Stimulated activated naive CD4-positive, alpha-beta T cell (primary cell): ENCODE data around the gene HLA-DRA.
"Not testable (repeated sequence)": the region's sequence is repeated elsewhere in the genome, so short reads cannot be mapped to it uniquely, and the experiment has no call there.

Experiments
- DNase-seq, 6 experiments: peaks; one replicate each; lab custom pipeline; 2025; lab: John Stamatoyannopoulos, UW

HLA-DRA gene

GRCh38 chr6:32431142-32431541, 8.5 kb upstream of the HLA-DRA start:
- no peak for DNase-seq

- DNase-seq, result peak in 2 of 6 experiments; percentile 31 to 32
Observed at GRCh38 chr6:32432050-32432450, 7.6 kb upstream of the HLA-DRA start.

DNA sequence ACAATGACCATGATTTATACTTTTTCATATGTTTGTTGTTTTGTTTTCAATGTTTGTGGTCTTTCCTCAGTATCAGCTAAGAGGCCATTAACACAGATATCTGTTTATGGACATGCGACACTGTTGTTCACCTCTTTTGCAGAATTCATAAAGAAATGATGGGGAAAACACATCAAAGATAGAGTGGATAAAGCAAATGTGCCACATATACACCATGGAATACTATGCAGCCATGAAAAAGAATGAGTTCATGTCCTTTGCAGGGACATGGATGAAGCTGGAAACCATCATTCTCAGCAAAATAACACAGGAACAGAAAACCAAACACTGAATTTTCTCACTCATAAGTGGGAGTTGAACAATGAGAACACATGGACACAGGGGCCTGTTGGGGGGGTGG, 5.7 kb upstream of the HLA-DRA start:
- DNase-seq, result not testable (repeated sequence)

GRCh38 chr6:32436186-32436585, 3.5 kb upstream of the HLA-DRA start:
- DNase-seq, result no peak

DNA sequence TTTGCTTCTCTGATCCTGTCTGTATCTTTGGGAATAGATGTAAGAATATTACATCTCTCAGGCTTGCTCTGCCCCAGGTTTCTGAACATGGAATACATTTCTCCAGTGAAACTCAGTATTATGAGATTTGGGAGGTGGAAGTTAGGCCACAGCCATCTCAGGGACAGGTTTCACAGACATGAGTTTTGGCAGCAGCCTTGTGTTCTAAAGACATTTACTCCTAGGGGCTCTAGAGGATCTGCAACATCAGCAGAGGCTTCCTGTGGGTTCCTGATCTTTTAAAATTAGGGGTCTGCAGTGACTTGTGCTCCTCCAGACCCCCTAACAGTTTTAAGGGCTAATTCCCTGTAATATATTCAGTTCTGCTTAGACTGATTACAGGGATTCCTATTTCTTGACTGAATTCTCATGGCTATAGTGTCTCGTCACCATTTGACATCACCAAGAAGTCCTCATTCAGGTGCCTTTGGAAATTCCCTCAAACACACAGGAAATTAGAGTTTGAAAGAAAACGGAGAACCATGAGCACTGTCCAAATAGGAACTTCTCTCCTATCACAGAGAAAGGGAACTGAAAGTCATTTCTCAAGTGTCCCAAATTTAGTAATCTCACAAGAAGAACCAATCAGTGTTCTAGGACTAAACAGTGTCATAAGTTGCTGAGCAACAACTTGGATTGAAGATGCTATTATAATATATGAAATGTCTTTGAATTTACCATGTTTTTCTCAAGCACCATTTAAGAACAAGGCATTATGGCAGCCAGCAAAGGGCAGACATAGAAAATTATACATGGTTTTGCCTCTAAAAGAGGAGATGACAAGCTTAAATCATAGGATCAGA, 2.5 kb upstream of the HLA-DRA start:
- DNase-seq, result no peak

- DNase-seq, result no peak
Observed at GRCh38 chr6:32439139-32439538, 548 bp upstream of the HLA-DRA start.

- no peak for DNase-seq
Observed at GRCh38 chr6:32442243-32442667, 2.6 kb downstream of the HLA-DRA start.

DNA sequence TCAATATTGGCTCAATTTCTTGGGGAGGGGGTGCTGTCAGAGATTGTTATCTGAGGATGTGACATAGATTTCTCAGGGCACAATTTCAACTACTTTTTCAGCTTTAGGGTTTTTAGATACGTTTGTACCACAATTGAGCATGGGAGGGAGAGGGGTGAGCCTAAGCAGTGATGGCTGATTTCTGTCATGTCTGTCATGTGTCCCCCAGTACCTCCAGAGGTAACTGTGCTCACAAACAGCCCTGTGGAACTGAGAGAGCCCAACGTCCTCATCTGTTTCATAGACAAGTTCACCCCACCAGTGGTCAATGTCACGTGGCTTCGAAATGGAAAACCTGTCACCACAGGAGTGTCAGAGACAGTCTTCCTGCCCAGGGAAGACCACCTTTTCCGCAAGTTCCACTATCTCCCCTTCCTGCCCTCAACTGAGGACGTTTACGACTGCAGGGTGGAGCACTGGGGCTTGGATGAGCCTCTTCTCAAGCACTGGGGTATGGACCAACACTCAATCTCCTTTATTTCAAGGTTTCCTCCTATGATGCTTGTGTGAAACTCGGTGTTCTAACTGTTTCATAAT, 3.4 kb downstream of the HLA-DRA start:
- DNase-seq, result no peak

- DNase-seq, result no peak
Observed at GRCh38 chr6:32444433-32444832, 4.7 kb downstream of the HLA-DRA start.

- DNase-seq, result no peak
Observed at GRCh38 chr6:32445321-32445854, 5.7 kb downstream of the HLA-DRA start.

GRCh38 chr6:32447932-32448331, 8.2 kb downstream of the HLA-DRA start:
- no peak for DNase-seq

DNA sequence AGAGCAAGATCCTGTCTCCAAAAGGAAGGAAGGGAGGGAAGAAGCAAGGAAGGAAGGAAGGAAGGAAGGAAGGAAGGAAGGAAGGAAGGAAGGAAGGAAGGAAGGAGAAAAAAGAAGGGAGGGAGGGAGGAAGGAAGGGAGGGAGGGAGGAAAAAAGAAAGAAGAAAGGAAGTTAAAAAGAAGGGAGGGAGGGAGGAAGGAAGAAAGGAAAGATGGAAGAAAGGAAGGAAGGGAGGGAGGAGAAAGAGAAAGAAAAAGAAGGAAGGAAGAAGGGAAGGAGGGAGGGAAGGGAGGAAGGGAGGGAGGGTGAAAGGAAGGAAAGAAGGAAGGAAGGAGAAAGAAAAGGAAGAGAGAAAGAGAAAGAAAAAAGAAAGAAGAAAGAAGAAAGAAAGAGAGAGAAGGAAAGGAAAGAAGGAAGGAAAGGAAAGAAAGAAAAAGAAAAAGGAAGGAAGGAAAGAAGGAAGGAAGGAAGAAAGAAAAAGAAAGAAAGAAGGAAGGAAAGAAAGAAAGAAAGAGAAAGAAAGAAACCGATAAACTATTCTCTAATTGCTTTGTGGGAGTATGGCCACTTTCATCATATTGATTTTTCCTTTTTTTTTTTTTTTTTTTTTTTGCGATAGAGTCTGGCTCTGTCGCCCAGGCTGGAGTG, 9.5 kb downstream of the HLA-DRA start:
- DNase-seq, result no peak

- no peak for DNase-seq
Observed at GRCh38 chr6:32457054-32457453, 17.4 kb downstream of the HLA-DRA start.

DNA sequence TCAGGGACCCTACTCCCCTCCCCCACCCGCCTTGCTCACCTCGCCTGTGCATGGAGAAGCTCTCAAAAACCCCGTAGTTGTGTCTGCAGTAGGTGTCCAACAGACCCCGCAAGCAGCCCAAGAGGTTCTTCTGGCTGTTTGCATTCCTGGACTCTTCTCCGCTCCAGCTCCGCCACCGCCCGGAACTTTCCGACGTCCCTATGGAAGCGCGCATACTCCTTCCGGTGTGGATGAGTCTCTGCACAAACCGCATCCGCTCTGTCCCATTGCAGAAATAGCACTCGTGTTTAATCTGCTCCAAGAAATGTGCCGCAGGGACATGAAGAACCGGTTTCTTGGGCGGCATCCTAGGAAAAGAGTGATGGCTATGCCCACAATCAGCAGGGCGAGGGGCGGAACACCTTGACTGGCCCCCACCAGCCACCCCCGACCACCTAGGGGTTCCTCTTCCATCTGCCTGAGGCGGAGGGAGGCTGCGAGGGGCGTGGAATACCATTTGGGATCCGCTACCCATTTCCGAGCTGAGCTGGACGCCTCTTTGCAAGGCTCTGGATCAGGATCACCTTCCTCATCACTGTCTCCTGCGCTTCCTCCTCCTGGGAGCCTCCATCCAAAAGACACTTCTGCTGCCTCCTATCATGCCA, 20.2 kb downstream of the HLA-DRA start:
- DNase-seq, result no peak

- no peak for DNase-seq
Observed at GRCh38 chr6:32460528-32460927, 20.8 kb downstream of the HLA-DRA start.

DNA sequence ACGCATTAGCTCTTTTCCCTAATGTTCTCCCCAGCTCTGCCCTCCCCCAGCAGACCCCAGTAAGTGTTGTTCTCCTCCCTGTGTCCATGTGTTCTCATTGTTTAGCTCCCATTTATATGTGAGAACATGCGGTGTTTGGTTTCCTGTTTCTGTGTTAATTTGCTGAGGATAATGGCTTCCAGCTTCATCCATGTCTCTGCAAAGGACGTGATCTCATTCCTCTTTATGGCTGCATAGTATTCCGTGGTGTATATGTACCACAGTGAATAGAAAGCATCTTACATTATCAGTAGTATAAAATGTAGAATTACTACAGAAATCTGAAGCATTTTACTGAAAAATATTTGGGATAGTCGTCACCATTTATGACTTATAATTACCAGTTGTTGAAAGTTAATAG, 21.8 kb downstream of the HLA-DRA start:
- no peak for DNase-seq

GRCh38 chr6:32462609-32463008, 22.9 kb downstream of the HLA-DRA start:
- DNase-seq, result no peak

- not testable (repeated sequence) for DNase-seq
Observed at GRCh38 chr6:32467743-32468503, 28.2 kb downstream of the HLA-DRA start.

GRCh38 chr6:32472781-32473375, 33.2 kb downstream of the HLA-DRA start:
- no peak for DNase-seq

- not testable (repeated sequence) for DNase-seq
Observed at GRCh38 chr6:32473376-32474348, 34.0 kb downstream of the HLA-DRA start.
